Fibroblast of skin of scalp (primary cell): ENCODE measurements around the gene ITGB1.
"Not testable (repeated sequence)": the region's sequence is repeated elsewhere in the genome, so short reads cannot be mapped to it uniquely, and the experiment has no call there.

ENCODE experiments used
- DNase-seq: peaks from one replicate; pipeline ENCODE4 v3.0.0-alpha.2; 2013

Gene ITGB1

GRCh38 chr10:32980558-32981468, 22.8 kb upstream of the ITGB1 start:
- DNase-seq = peak; percentile 98

DNA sequence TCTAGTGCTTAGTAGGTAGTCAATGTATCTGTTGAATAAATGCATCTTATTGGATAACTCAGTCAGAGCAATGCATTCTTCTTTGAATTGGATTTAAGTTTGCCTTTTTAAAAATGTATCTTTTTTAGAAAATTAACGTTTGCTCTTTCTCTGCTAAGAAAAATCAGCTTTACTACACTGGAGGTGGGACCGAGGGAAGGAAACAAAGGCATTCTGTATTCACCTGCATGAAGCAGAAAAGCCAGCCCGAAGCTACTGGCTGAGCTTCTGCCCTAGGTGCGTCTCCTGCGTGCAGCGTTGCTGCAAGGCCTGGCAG, 22.2 kb upstream of the ITGB1 start:
- DNase-seq = no peak

DNA sequence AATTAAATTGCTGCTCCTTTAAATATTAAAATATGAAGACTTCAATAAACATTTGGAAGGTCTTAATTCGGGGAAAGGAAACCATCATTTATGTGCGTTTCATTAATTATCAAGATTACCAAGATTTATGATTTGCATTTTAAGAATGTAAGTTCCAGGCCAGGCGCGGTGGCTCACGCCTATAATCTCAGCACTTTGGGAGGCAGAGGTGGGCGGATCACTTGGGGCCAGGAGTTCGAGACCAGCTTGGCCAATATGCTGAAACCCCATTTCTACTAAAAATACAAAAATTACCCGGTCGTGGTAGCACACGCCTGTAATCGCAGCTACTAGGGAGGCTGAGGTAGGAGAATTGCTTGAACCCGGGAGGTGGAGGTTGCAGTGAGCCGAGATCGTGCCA, 21.7 kb upstream of the ITGB1 start:
- DNase-seq = not testable (repeated sequence)

DNA sequence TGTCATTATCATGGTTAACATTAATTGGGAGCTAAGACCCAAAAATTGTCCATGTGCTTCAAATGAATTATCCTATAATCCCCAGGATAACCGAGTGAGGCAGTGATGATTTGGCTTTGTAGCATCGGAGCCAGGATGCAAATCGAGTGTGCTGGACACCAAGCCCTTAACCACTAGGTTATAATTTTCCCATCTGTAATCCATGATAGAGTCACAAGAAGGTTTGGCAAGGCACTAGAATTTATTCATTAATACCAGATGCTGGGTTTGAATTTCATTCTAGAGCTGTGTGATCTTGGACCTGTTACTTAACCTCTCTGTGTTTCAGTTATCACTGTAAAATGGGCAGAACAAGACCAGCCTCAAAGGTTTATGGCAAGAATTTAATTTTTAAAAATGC, 21.0 kb upstream of the ITGB1 start:
- DNase-seq = no peak

DNA sequence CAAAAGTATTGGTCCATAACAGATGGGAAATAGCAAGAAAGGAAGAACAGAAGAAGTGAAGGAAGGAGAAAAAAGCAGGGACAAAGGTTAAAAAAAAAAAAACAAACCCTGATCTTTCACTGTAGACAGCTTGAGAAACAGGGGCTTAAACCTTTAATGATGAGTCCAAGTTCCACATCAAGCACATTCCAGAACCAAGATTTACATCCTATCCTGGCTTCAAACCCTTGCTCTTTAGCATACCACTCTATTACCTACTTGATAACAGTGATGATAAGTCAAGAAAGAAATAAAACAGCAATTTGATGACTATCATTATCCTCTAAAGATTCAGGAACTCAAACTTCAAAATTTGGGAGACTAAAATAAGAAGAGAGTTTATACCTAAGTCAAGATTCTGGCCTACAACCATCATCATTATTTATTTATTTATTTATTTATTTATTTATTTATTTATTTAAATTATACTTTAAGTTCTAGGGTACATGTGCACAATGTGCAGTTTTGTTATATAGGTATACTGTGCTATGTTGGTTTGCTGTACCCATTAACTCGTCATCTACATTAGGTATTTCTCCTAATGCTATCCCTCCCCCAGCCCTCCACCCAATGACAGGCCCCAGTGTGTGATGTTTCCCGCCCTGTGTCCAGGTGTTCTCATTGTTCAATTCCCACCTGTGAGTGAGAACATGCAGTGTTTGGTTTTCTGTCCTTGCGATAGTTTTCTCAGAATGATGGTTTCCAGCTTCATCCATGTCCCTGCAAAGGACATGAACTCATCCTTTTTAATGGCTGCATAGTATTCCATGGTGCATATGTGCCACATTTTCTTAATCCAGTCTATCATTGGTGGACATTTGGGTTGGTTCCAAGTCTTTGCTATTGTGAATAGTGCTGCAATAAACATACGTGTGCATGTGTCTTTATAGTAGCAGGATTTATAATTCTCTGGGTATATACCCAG, 20.1 kb upstream of the ITGB1 start:
- DNase-seq = not testable (repeated sequence)

DNA sequence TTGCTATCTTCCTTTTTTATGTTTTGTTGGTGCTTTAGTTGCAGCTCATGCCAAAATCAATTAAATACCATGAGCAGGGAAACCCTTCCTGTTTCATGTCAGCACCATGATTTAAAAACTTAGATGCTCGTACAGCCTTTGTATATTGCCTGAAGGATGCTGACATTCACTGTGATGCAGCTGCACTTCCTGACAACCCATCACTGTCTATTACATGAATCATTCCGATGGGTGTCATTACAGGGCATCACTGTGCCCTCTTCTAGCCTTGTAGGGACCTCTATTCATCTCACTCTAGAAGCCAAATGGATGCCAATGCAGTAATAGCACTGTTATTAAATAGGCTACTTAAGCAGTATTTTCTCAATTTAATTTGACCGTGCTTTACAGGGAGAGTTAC, 18.3 kb upstream of the ITGB1 start:
- DNase-seq = no peak

GRCh38 chr10:32972929-32973328, 14.9 kb upstream of the ITGB1 start:
- DNase-seq = no peak

- DNase-seq = no peak
Observed at GRCh38 chr10:32972460-32972859, 14.4 kb upstream of the ITGB1 start.

- no peak for DNase-seq
Observed at GRCh38 chr10:32971536-32972091, 13.6 kb upstream of the ITGB1 start.

GRCh38 chr10:32970910-32971309, 12.9 kb upstream of the ITGB1 start:
- no peak for DNase-seq

DNA sequence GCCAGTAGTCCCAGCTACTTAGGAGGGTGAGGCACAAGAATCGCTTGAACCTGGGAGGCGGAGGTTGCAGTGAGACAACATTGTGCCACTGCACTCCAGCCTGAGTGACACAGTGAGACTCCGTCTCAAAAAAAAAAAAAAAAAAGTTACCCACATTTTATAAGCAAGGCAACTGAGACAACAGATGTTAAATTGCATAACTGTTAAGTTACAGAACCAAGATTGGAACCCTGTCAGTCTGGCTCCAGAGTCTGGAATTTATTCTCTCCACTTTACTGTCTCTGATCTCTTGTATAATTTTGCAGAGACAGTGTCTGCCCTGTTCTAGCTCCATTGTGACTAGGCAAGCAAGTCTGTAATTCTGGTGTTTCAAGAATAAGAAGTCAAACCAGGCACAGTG, 6.2 kb upstream of the ITGB1 start:
- no peak for DNase-seq

GRCh38 chr10:32963096-32963495, 5.1 kb upstream of the ITGB1 start:
- DNase-seq = peak; percentile 80

DNA sequence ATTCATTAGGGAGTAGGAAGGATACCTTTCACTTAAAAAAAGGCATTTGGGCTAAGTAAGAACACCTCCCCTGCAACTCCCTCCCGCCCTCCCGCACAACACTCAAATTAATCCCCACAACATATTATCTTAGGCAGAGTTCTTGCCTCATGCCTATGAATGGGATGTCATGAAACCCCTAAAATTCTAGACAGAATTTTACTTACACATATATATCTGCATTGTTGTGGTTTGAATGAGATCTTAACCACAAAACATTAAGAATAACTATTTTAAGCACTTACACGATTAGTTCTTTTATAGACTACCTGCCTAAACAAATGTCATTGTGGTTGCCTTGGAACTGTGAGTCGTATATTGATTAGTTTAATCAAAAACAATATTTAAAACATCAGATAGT, 4.5 kb upstream of the ITGB1 start:
- peak; percentile 53 for DNase-seq

GRCh38 chr10:32961895-32962369, 3.9 kb upstream of the ITGB1 start:
- DNase-seq = peak; percentile 88

- DNase-seq = no peak
Observed at GRCh38 chr10:32961343-32961894, 3.4 kb upstream of the ITGB1 start.

GRCh38 chr10:32960022-32960421, 2.0 kb upstream of the ITGB1 start:
- DNase-seq = no peak

DNA sequence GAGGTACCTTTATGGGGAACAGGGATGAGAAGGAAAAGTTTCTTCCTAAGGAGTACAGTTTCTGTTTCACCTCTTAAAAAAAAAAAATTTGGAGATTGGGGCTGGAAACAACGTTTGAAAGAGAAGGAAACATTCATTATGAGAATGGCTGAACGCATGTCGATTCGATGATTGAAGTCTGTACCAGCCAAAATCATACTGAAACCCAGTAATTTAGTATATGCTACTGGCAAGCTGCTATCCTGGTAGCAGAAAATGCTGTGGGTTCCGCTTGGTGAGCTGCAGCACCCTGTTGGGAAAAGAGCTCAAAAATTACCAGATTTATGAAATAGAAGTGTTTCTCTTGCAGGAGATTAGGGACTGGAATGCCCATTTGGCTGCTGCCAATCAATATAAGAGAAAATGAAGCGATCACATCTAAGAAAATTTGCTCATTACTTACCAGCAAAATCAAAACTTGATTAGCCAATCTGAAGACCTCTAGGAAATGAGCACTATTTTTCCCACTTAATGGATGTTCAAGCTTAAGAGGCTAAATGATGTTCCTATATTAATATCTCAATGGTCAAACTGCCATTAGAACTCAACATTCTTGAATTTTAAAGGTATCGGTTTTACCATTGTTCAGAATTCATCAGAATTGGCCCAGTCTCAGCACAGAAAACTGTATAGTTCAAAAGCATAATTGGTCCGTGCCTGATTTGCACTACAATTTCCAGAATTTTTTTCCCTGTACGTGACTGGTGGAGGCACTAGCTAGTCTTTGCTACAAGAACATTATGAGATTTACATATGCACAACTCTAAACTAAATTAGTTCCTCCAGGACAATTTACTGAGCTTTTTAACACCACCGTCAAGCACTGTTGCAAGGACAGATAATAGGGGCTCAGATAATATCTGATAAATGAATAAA, 1.2 kb upstream of the ITGB1 start:
- DNase-seq = no peak

GRCh38 chr10:32957341-32958084, 517 bp downstream of the ITGB1 start:
- no peak for DNase-seq

- no peak for DNase-seq
Observed at GRCh38 chr10:32956365-32957197, 1.4 kb downstream of the ITGB1 start.

DNA sequence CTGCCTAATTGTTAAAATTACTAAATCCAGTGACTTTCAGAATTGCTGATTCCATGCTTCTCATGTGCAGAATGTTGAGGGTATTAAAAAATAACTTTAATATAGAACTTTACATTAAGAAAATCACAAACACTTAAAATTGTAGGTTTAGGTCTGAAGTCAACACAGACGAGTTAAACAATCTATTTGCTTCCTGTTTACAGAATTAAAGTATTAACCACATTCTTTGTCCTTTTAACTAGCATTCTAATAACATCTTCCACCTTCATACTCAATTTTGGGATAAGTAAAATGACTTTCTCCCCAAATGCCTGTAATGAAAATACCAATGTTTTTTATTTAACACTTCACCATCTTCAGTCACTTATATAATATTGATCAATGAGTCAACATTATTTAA, 2.2 kb downstream of the ITGB1 start:
- DNase-seq = no peak
